Measurements from ENCODE around the gene PEMT.

PEMT gene

GRCh38 chr17:17511881-17512858 is 79.3 kb downstream of the PEMT start:
- no peak for DNase-seq

DNA sequence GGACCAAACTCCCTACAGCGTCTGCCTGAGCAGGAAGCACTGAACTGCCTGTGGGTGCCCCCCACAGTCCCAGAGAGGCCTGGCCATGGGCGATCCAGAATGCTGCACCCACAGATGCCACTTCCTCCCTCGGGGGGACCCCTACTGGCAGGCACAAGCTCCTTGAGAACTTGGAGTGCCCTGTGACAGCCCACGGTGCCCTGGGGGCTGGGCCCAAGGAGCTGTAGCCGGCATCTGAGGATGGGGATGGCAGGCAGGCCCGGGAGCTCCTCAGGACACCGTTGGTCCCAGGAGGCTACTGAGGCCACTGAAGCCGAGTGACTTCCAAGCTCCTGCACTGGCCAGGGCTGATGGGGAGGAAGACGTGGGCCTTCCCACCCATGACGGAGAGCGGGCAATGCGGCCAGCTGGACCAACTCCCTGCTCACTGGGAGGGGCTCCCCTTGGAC is 80.2 kb downstream of the PEMT start:
- DNase-seq: no peak

- no peak for DNase-seq
Measured at GRCh38 chr17:17510456-17511292, 80.8 kb downstream of the PEMT start.

DNA sequence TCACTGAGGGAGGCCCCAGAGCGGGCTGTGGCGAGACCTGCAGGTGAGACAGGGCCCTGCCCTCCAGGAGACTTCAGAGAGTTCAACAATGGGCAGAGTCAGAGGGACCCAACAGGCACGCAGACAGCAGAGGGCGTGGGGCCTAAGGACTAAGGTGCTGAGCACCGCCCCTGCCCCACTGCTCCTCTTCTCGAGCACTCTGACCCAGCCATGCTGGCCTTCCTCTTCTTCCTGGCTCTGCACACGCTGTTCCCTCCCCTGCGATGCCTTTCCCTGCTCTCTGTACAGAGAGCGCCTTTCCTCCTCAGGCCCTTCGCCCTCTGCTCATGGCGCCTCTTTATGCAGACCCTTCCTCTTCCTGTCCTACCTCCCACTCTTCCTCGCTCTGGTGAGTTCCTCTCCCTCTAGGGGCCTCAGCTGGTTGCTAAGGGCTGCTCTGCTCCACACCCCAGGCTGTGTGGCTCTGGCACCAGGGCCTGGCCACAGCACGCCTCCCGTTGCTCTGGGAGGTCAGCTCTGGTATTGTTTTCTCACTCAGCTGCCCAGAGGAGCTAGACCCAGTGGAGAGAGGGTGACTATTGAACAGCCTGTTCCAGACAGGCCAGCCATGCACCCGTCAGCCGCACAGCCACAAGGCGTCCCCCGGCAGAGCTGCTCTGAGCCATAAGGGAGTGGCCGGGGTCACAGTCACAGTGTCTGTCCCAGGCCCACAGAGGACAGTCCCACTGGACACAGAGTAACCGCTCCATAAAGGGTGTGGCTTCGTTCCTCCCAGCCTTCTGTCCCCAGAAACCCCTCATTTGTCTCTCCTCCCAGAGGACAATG is 81.7 kb downstream of the PEMT start:
- no peak for DNase-seq

- DNase-seq: no peak
Measured at GRCh38 chr17:17508646-17509591, 82.6 kb downstream of the PEMT start.

DNA sequence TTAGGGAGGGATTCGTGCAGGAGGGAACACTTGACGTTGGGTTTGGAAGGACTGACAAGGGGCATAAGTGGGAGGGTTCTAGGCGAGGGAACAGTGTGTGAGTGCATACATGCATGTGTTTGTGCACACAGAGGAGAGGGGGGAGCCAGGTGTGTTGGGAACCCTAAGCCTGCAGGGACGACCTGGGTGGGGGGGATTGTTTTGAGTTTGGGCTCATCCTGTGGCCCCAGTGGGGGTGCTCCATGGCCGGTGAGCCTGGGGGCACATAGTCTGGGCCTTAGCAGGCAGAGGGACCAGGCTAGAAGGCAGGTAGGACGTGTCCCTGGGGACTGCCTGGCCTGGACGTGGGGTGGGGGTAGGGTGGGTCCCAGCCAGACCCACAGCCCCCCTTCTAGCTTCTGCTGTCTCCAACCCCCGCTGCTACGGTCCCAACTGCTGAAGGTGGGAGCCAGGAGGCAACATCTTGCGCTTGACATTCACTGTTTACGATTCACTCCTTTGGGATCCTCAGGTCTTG is 83.4 kb downstream of the PEMT start:
- DNase-seq: no peak

GRCh38 chr17:17507465-17508011 is 84.0 kb downstream of the PEMT start:
- DNase-seq: no peak

DNA sequence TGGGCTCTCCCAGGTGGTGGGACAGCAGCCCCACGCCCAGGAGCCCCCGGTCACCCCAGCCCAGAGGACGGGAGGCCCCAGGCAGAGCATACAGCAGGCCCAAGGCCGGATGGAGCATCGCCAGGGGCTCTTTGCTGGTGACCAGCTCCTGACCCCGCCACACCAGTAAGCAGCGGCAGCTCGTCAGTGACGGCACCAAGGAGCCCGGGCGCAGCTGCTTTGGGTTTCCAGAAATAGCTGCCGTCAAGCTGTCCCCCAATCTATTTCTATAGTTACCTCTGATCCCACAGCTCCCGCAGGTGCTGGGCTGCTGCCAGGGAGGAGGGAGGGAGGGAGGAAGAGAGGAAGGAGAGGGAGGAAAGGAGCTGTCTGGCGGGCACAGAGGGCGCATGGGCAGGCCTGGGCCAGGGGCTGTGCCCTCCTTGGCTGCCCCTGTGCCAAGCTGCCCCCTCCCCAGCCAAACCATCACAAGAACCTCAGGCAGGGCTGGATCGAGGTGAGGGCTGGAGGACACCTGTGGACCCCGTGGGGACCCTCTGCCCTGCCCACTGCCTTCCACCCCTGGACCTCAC is 84.5 kb downstream of the PEMT start:
- no peak for DNase-seq

- no peak for DNase-seq
Measured at GRCh38 chr17:17506181-17506741, 85.2 kb downstream of the PEMT start.

- DNase-seq: no peak
Measured at GRCh38 chr17:17505610-17506171, 85.8 kb downstream of the PEMT start.

- no peak for DNase-seq
Measured at GRCh38 chr17:17505151-17505550, 86.4 kb downstream of the PEMT start.

GRCh38 chr17:17504341-17505140 is 87.0 kb downstream of the PEMT start:
- no peak for DNase-seq

GRCh38 chr17:17503566-17504130 is 87.9 kb downstream of the PEMT start:
- no peak for DNase-seq

DNA sequence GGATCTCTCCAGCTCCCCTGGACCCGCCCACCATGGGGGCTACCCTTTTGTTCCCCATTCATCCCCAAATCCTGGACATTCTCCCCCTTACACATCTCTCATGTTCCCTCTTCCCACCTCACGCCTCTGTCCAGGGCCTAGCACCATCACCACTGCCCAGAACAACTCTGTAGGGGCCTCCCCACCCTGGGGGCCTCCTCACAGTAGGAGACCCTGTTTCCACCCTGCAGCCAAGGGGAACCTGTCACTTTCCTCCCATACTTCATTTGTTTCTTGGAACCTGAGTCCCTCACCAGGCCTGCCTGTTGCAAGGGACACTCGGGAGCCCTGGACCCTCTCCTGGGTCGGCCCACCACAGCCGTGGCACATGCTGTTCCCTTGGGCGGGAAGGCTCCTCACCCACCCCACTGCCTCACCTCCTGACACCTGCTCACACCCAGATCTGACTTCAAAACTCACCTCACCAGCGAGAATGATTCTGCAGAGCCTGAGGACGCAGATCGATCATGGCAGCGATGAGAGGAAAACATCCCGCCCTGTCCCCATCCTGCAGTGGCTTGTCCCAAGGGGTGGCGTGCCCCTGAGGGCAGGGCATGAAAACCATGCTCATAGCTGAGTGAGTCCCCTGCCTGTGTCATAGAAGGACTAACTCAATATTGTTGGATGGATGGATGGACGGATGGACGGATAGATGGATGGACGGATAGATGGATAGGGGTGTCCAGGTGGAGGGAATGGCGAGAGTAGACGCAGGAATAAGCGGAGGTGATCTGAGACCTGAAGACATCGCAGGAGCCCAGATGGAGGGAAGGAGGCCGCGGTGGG is 88.6 kb downstream of the PEMT start:
- no peak for DNase-seq

GRCh38 chr17:17500999-17501605 is 90.4 kb downstream of the PEMT start:
- DNase-seq: no peak

DNA sequence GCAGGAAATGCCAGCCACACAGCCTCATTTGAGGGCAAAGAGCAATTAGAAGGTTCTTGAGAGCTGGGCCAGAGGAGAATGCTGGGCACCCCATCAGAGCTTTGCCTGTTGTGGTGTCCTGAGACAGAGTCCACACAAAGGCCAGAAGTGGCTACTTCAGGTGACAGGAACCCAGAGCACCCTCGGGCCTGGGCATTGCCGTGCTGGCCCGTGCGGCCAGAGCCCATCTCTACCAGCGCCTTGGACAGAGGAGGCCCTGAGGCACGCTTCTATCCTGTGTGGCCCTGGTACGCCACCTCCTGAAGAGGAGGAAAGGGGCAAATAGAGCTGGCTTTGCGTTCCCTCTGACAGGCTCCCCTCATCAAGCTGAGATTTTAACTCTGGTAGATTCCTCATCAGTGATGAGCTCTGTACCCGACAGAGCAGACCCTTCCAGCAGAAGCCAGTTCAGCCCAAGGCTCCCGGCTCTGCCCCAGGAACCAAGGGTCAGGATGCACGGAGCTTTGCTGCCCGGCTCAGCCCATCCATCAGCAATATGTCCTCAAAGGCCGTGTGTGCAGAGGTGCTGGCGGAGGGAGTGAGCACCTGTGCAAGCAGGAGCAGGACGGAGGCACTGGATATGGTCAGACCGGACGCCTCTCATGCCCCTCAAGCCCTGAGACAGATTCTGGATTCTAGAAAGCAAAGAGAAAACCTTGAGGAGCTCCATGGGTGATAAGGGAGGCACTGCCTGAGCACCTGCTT is 91.9 kb downstream of the PEMT start:
- DNase-seq: no peak
